GM21619 (cell line): ENCODE data around the gene TGFA.

Experiments
- ATAC-seq: cut with Tn5 transposase; IDR thresholded peaks from one replicate; pipeline ENCODE4 v1.9.1; 2021; ENCODE audit not compliant: unreplicated experiment

TGFA gene

GRCh38 chr2:70499253-70499652 is 54.4 kb downstream of the TGFA start:
- no peak for ATAC-seq

- no peak for ATAC-seq
Measured at GRCh38 chr2:70498528-70498927, 55.1 kb downstream of the TGFA start.

- ATAC-seq = no peak
Measured at GRCh38 chr2:70498054-70498453, 55.6 kb downstream of the TGFA start.

- no peak for ATAC-seq
Measured at GRCh38 chr2:70496819-70497218, 56.8 kb downstream of the TGFA start.

- ATAC-seq = no peak
Measured at GRCh38 chr2:70494293-70494886, 59.2 kb downstream of the TGFA start.

- no peak for ATAC-seq
Measured at GRCh38 chr2:70490381-70490780, 63.2 kb downstream of the TGFA start.

- ATAC-seq = no peak
Measured at GRCh38 chr2:70489165-70489564, 64.5 kb downstream of the TGFA start.

- ATAC-seq = no peak
Measured at GRCh38 chr2:70484086-70484485, 69.5 kb downstream of the TGFA start.

- no peak for ATAC-seq
Measured at GRCh38 chr2:70482401-70482800, 71.2 kb downstream of the TGFA start.

- ATAC-seq = no peak
Measured at GRCh38 chr2:70480468-70480867, 73.2 kb downstream of the TGFA start.

- ATAC-seq = no peak
Measured at GRCh38 chr2:70479816-70480215, 73.8 kb downstream of the TGFA start.

GRCh38 chr2:70477441-70477844 is 76.2 kb downstream of the TGFA start:
- no peak for ATAC-seq

GRCh38 chr2:70475266-70475665 is 78.4 kb downstream of the TGFA start:
- no peak for ATAC-seq

GRCh38 chr2:70474256-70474848 is 79.3 kb downstream of the TGFA start:
- no peak for ATAC-seq

GRCh38 chr2:70473101-70473722 is 80.4 kb downstream of the TGFA start:
- ATAC-seq = no peak

GRCh38 chr2:70472221-70472890 is 81.3 kb downstream of the TGFA start:
- ATAC-seq = no peak

- ATAC-seq = no peak
Measured at GRCh38 chr2:70471129-70471528, 82.5 kb downstream of the TGFA start.

- no peak for ATAC-seq
Measured at GRCh38 chr2:70469961-70470360, 83.7 kb downstream of the TGFA start.

GRCh38 chr2:70469435-70469834 is 84.2 kb downstream of the TGFA start:
- ATAC-seq = no peak

- no peak for ATAC-seq
Measured at GRCh38 chr2:70468878-70469277, 84.7 kb downstream of the TGFA start.

- ATAC-seq = no peak
Measured at GRCh38 chr2:70467831-70468779, 85.5 kb downstream of the TGFA start.
